HTERT RPE-1 (cell line): ENCODE measurements around the gene EXOC4.
"Not testable (repeated sequence)": the region's sequence is repeated elsewhere in the genome, so short reads cannot be mapped to it uniquely, and the experiment has no call there.

ENCODE experiments used
- in situ Hi-C: fragments of 300-500 bp; cut with MboI; formaldehyde crosslinking; loops from 4 replicates; pipeline ENCODE4 v1.14.3; 2020; ENCODE audit warnings: low sequenced_read_pairs

Gene EXOC4

GRCh38 chr7:134046594-134047128 is 793.8 kb downstream of the EXOC4 start:
- in situ Hi-C loops = no loop called here

- in situ Hi-C loops = no loop called here
Observed at GRCh38 chr7:134047675-134048074, 794.8 kb downstream of the EXOC4 start.

GRCh38 chr7:134048166-134048565 is 795.3 kb downstream of the EXOC4 start:
- in situ Hi-C loops = no loop called here

- in situ Hi-C loops = no loop called here
Observed at GRCh38 chr7:134051020-134051419, 798.1 kb downstream of the EXOC4 start.

GRCh38 chr7:134056816-134057215 is 803.9 kb downstream of the EXOC4 start:
- in situ Hi-C loops = no loop called here

- in situ Hi-C loops = no loop called here
Observed at GRCh38 chr7:134058521-134058920, 805.6 kb downstream of the EXOC4 start.

- in situ Hi-C loops = no loop called here
Observed at GRCh38 chr7:134058980-134059379, 806.1 kb downstream of the EXOC4 start.

- in situ Hi-C loops = no loop called here
Observed at GRCh38 chr7:134059921-134060320, 807.0 kb downstream of the EXOC4 start.

- in situ Hi-C loops = no loop called here
Observed at GRCh38 chr7:134060874-134061273, 808.0 kb downstream of the EXOC4 start.

GRCh38 chr7:134062460-134062859 is 809.6 kb downstream of the EXOC4 start:
- in situ Hi-C loops = no loop called here

GRCh38 chr7:134065415-134065814 is 812.5 kb downstream of the EXOC4 start:
- in situ Hi-C loops = no loop called here

- in situ Hi-C loops = no loop called here
Observed at GRCh38 chr7:134067164-134067563, 814.3 kb downstream of the EXOC4 start.

- in situ Hi-C loops = no loop called here
Observed at GRCh38 chr7:134068670-134069069, 815.8 kb downstream of the EXOC4 start.

GRCh38 chr7:134069187-134069586 is 816.3 kb downstream of the EXOC4 start:
- in situ Hi-C loops = no loop called here

GRCh38 chr7:134070673-134071072 is 817.8 kb downstream of the EXOC4 start:
- in situ Hi-C loops = no loop called here

GRCh38 chr7:134071355-134072331 is 818.8 kb downstream of the EXOC4 start:
- in situ Hi-C loops = no loop called here

- in situ Hi-C loops = no loop called here
Observed at GRCh38 chr7:134073276-134073675, 820.4 kb downstream of the EXOC4 start.

GRCh38 chr7:134075799-134076198 is 822.9 kb downstream of the EXOC4 start:
- in situ Hi-C loops = no loop called here

GRCh38 chr7:134077560-134077959 is 824.7 kb downstream of the EXOC4 start:
- in situ Hi-C loops = not testable (repeated sequence)

- in situ Hi-C loops = no loop called here
Observed at GRCh38 chr7:134078991-134079390, 826.1 kb downstream of the EXOC4 start.

- in situ Hi-C loops = no loop called here
Observed at GRCh38 chr7:134081695-134082094, 828.8 kb downstream of the EXOC4 start.

- in situ Hi-C loops = no loop called here
Observed at GRCh38 chr7:134083766-134084487, 831.0 kb downstream of the EXOC4 start.
